ENCODE measurements around the gene GPANK1. TPM values are rescaled to one million over a fixed set of nuclear protein-coding genes. Genes with fewer than 3 reads are reported as not detected.

GPANK1 gene
- total RNA-seq, 1 donor from 2014 or later = 18.7 TPM

- H3K9me3 Mint-ChIP-seq (ENCODE audit: unreplicated experiment) = no peaks in the 10 kb centered on the region
- H3K36me3 Mint-ChIP-seq (ENCODE audit: unreplicated experiment) = peaks cover 7% of the 10 kb centered on the region
- TF ChIP-seq CTCF (IDR thresholded peaks at IDR 0.05) = no peak
- no peak for DNase-seq (ENCODE audit: extremely low spot score, unreplicated experiment)
- H3K4me1 Mint-ChIP-seq (ENCODE audit: unreplicated experiment) = peaks cover 45% of the 10 kb centered on the region
- no peaks in the 10 kb centered on the region for H3K27me3 Mint-ChIP-seq (ENCODE audit: unreplicated experiment)
- no peak overlapping the region for H3K27ac Mint-ChIP-seq (ENCODE audit: unreplicated experiment)
- H3K4me3 Mint-ChIP-seq (ENCODE audit: unreplicated experiment) = no peak overlapping the region
These were observed 10.0 kb downstream of the GPANK1 start for GRCh38 chr6:31654574-31655348.

GRCh38 chr6:31652925-31653724, 11.7 kb downstream of the GPANK1 start:
- Mint-ChIP-seq H3K27ac (ENCODE audit: unreplicated experiment) (peak overlapping the region; percentile 100), H3K4me1 (ENCODE audit: unreplicated experiment) (peaks cover 31% of the 10 kb centered on the region), H3K4me3 (ENCODE audit: unreplicated experiment) (peak overlapping the region; percentile 97), H3K9me3 (ENCODE audit: unreplicated experiment) (no peaks in the 10 kb centered on the region), H3K36me3 (ENCODE audit: unreplicated experiment) (peaks cover 20% of the 10 kb centered on the region), H3K27me3 (ENCODE audit: unreplicated experiment) (no peaks in the 10 kb centered on the region)
- no peak for TF ChIP-seq CTCF (IDR thresholded peaks at IDR 0.05)
- no peak for DNase-seq (ENCODE audit: extremely low spot score, unreplicated experiment)

DNA sequence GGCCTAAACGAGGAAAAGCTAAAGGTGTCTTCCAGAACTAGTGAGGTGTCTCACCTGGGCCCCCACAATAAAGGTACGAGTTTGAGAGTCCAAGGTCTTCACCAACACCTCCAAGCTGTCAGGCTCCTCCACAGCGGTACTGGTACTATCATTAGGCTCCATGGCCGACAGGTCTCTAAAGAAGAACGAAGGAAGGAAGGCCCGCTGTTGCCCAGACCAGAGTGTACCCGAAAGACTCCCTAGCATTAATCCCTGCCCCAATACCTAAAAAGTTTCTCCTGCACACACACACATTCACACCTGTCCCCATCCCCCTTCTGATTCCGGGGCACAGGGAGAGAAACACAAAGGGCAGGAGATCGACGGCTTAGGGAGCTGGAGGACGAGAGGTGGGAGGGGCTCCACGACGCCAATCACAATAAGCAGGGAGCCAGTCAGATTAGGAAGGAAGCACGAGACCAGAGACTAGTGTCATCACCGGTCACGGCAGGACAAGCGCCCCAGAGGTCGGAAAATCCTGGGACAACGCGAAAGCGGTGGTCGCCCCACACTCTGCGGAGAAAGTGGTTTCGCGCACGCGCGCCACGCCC, 13.1 kb downstream of the GPANK1 start:
- H3K4me1 Mint-ChIP-seq (ENCODE audit: unreplicated experiment) = peaks cover 29% of the 10 kb centered on the region
- DNase-seq (ENCODE audit: extremely low spot score, unreplicated experiment) = no peak
- no peaks in the 10 kb centered on the region for H3K27me3 Mint-ChIP-seq (ENCODE audit: unreplicated experiment)
- peak overlapping the region; percentile 100 for H3K27ac Mint-ChIP-seq (ENCODE audit: unreplicated experiment)
- peaks cover 27% of the 10 kb centered on the region for H3K36me3 Mint-ChIP-seq (ENCODE audit: unreplicated experiment)
- no peaks in the 10 kb centered on the region for H3K9me3 Mint-ChIP-seq (ENCODE audit: unreplicated experiment)
- H3K4me3 Mint-ChIP-seq (ENCODE audit: unreplicated experiment) = peak overlapping the region; percentile 97
- TF ChIP-seq CTCF (IDR thresholded peaks at IDR 0.05) = no peak

DNA sequence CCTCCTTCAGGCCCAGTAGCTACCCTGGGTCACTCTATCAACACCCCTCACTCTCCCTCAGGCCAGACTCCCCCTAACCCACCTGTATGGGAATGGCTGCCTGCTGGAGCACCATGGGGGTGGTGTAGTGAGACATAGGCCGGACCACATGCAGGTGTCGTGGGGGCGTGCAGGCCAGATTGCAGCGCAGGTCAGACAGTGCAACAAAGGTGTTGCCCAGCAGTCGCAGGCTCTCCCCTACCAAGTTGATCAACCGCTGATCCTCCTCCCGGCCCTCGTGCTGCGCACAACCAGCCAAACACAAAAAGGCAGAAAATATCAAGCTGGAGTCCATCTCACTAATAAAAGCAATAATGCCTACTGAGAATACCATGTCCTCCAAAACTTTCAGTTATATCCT, 19.5 kb downstream of the GPANK1 start:
- peaks cover 6% of the 10 kb centered on the region for H3K4me1 Mint-ChIP-seq (ENCODE audit: unreplicated experiment)
- H3K36me3 Mint-ChIP-seq (ENCODE audit: unreplicated experiment) = peaks cover 46% of the 10 kb centered on the region
- no peak for TF ChIP-seq CTCF (IDR thresholded peaks at IDR 0.05)
- H3K27me3 Mint-ChIP-seq (ENCODE audit: unreplicated experiment) = no peaks in the 10 kb centered on the region
- H3K27ac Mint-ChIP-seq (ENCODE audit: unreplicated experiment) = no peak overlapping the region
- no peak overlapping the region for H3K4me3 Mint-ChIP-seq (ENCODE audit: unreplicated experiment)
- H3K9me3 Mint-ChIP-seq (ENCODE audit: unreplicated experiment) = no peaks in the 10 kb centered on the region
- no peak for DNase-seq (ENCODE audit: extremely low spot score, unreplicated experiment)

All from osteocyte (in vitro differentiated cells).